Esophagus (tissue), 2 donors: Measurements from ENCODE around the gene GBE1. TPM values are rescaled to one million over a fixed set of nuclear protein-coding genes. Genes with fewer than 3 reads are reported as not detected.
"Not testable (repeated sequence)": the region's sequence is repeated elsewhere in the genome, so short reads cannot be mapped to it uniquely, and the experiment has no call there.

Source experiments
- H3K27ac ChIP-seq, 2 donors: one replicate each; pipeline ENCODE4 v1.5.1; 2013; ENCODE audit warnings: low read depth in 2 of 2, mild to moderate bottlenecking in 2 of 2, inconsistent platforms in 1 of 2, low read length in 1 of 2, moderate library complexity in 1 of 2
- H3K27me3 ChIP-seq, 2 donors: one replicate each; pipeline ENCODE4 v1.6.1; 2013; ENCODE audit warnings: low read length in 2 of 2, control low read depth in 1 of 2, mild to moderate bottlenecking in 1 of 2; ENCODE audit not compliant: insufficient read depth in 2 of 2, control insufficient read depth in 1 of 2
- H3K36me3 ChIP-seq, 2 donors: one replicate each; pipeline ENCODE4 v1.6.1; 2013; ENCODE audit warnings: low read length in 1 of 2; ENCODE audit not compliant: control insufficient read depth in 2 of 2, insufficient read depth in 2 of 2
- H3K4me1 ChIP-seq, 2 donors: one replicate each; pipeline ENCODE4 v1.6.1; 2013; ENCODE audit warnings: low read length in 1 of 2; ENCODE audit not compliant: control insufficient read depth in 2 of 2, insufficient read depth in 2 of 2
- H3K4me3 ChIP-seq, 2 donors: one replicate each; pipeline ENCODE4 v1.5.1; 2013; ENCODE audit warnings: low read length in 2 of 2, mild to moderate bottlenecking in 2 of 2, low read depth in 1 of 2, moderate library complexity in 1 of 2
- H3K9me3 ChIP-seq, 2 donors: one replicate each; pipeline ENCODE4 v1.6.1; 2013; ENCODE audit warnings: mild to moderate bottlenecking in 2 of 2, low read depth in 1 of 2, low read length in 1 of 2, moderate library complexity in 1 of 2; ENCODE audit not compliant: control insufficient read depth in 2 of 2, insufficient read depth in 1 of 2
- WGBS, 2 donors: extraction: QIAGEN DNeasy Blood & Tissue Kit; methylation state at CpG; one replicate each; pipeline ENCODE4 v1.1.7; 2013; 5-methylcytosine and 5-hydroxymethylcytosine counted together
- polyA plus RNA-seq, 2 donors: library from polyadenylated mRNA; stranded (reverse); fragments of 200-250 nt; gene quantifications; one replicate each; pipeline ENCODE4 v1.2.3, GENCODE V29; 2013
- donor health status: healthy with polysubstance abuse.
- donor health status: Bipolar disorder and iron deficiency.

The GBE1 gene
- polyA plus RNA-seq, 2 donors: 7.1 to 16.9 TPM

- WGBS, 2 donors: 91 to 95% methylated on average over 4 of the region's 4 CpGs
Measured at GRCh38 chr3:81758771-81759170, 2.7 kb downstream of the GBE1 start.

GRCh38 chr3:81758275-81758674 is 3.2 kb downstream of the GBE1 start:
- Histone ChIP-seq H3K27me3 (no peaks in the 10 kb centered on the region), H3K9me3 (no peaks in the 10 kb centered on the region), H3K4me1 (no peaks in the 10 kb centered on the region), H3K36me3 (no peaks in the 10 kb centered on the region), H3K27ac (peak overlapping the region in 1 of 2 donors; percentile 30), H3K4me3 (no peak overlapping the region)
- WGBS, 2 donors: 34 to 50% methylated on average over 1 of the region's 1 CpG

More at GRCh38 chr3:81758771-81759170, 2.7 kb downstream of the GBE1 start:
- not testable (repeated sequence) for H3K36me3 ChIP-seq, H3K9me3 ChIP-seq, H3K4me3 ChIP-seq, H3K27me3 ChIP-seq, H3K4me1 ChIP-seq
- peak overlapping the region in 1 of 2 donors; percentile 40 for H3K27ac ChIP-seq

GRCh38 chr3:81753416-81754027 is 7.9 kb downstream of the GBE1 start:
- Histone ChIP-seq H3K27me3 (no peaks in the 10 kb centered on the region), H3K36me3 (no peaks in the 10 kb centered on the region), H3K27ac (no peak overlapping the region), H3K4me1 (no peaks in the 10 kb centered on the region), H3K9me3 (no peaks in the 10 kb centered on the region), H3K4me3 (no peak overlapping the region)
- WGBS, 2 donors: 58 to 67% methylated on average over 2 of the region's 2 CpGs

GRCh38 chr3:81752604-81753003 is 8.8 kb downstream of the GBE1 start:
- no peak overlapping the region for H3K4me3 ChIP-seq
- H3K27me3 ChIP-seq: no peaks in the 10 kb centered on the region
- no peaks in the 10 kb centered on the region for H3K36me3 ChIP-seq
- no peak overlapping the region for H3K27ac ChIP-seq
- H3K9me3 ChIP-seq: no peaks in the 10 kb centered on the region
- H3K4me1 ChIP-seq: no peaks in the 10 kb centered on the region

- Histone ChIP-seq H3K36me3 (no peaks in the 10 kb centered on the region), H3K27me3 (no peaks in the 10 kb centered on the region), H3K27ac (no peak overlapping the region), H3K4me3 (no peak overlapping the region), H3K9me3 (no peaks in the 10 kb centered on the region), H3K4me1 (no peaks in the 10 kb centered on the region)
- 93 to 96% methylated on average over 2 of the region's 2 CpGs for WGBS, 2 donors
Measured at GRCh38 chr3:81749265-81749664, 12.2 kb downstream of the GBE1 start.

DNA sequence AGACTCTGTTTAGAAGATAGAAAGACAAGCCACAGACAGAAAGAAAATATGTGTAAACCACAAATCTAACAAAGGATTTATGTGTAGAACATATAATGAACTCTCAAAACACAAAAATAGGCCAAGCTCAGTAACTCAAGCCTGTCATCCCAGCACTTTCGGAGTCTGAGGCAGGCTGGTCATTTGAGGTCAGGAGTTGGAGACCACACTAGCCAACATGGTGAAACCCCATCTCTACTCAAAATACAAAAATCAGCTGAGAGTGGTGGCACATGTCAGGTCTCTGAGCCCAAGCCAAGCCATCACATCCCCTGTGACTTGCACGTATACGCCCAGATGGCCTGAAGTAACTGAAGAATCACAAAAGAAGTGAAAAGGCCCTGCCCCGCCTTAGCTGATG is 14.2 kb downstream of the GBE1 start:
- WGBS, 2 donors: 83 to 91% methylated on average over 4 of the region's 4 CpGs
- H3K4me3 ChIP-seq, H3K9me3 ChIP-seq, H3K36me3 ChIP-seq, H3K4me1 ChIP-seq, H3K27ac ChIP-seq, H3K27me3 ChIP-seq: not testable (repeated sequence)

DNA sequence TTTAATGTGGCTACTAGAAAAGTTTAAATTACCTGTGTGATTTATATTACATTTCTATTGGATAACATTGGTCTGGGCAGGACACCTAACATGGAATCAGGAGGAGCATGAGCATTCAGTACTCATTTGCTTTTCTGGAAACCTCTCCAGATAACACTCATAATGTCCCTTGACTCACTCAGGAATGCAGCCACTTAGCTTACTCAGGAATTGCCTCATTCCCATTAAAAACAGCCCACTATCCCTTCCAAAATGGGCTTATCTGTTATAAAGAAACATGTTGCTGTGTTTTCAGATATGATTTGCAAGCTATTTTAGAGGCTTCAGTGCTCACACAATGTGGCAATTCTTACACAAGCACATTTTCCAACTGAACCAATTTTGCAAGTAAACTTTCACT is 17.1 kb downstream of the GBE1 start:
- H3K4me3 ChIP-seq: no peak overlapping the region
- H3K36me3 ChIP-seq: no peaks in the 10 kb centered on the region
- H3K4me1 ChIP-seq: no peaks in the 10 kb centered on the region
- H3K27ac ChIP-seq: no peak overlapping the region
- no peaks in the 10 kb centered on the region for H3K27me3 ChIP-seq
- no peaks in the 10 kb centered on the region for H3K9me3 ChIP-seq

DNA sequence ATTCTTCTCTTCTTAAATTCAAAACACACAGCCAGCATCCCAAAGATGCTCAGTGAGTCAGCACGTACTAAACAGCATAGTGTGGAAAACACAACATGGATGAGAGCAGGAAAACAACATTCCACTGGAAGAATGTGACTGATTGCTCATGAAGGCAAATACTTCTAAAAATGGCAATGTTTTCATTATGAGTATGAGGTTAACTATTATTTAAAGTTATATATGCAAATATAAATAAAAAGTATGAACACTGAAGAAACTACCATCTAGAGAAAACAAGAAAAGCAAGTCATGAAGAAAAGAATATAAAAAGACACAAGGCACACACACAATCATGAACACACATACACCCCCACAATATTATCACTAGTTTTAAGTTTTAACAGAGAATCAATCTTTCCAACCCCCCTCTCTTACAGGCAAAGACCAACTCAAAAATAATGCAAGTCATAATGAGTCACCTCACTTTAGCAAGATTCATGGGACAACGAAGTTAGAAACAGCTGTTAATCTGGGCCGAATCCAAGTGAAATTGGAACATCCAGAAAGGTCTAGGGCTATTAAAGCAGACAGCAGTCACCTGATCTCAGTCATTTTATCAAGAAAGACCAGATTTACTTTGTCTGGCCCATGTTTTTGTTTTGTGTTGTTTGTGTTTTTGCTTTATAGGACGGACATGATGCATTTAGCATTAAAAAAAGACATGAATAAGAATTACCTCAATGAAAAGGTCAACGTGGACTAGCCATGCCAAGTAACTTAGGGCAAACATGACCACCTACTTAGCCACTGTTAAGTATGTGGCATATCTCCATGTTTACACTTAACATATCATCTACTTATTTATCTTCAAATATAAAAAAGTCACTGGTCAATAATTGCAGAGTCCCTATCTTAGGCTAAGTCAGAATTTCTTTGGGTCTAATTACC is 18.1 kb downstream of the GBE1 start:
- Histone ChIP-seq H3K27me3 (no peaks in the 10 kb centered on the region), H3K4me1 (no peaks in the 10 kb centered on the region), H3K4me3 (no peak overlapping the region), H3K9me3 (no peaks in the 10 kb centered on the region), H3K27ac (no peak overlapping the region), H3K36me3 (no peaks in the 10 kb centered on the region)
- 58% methylated on average over 5 of the region's 5 CpGs for WGBS, 2 donors

GRCh38 chr3:81742581-81742980 is 18.9 kb downstream of the GBE1 start:
- no peaks in the 10 kb centered on the region for H3K4me1 ChIP-seq
- 48 to 66% methylated on average over 6 of the region's 6 CpGs for WGBS, 2 donors
- H3K36me3 ChIP-seq: no peaks in the 10 kb centered on the region
- H3K27ac ChIP-seq: no peak overlapping the region
- no peaks in the 10 kb centered on the region for H3K27me3 ChIP-seq
- no peaks in the 10 kb centered on the region for H3K9me3 ChIP-seq
- no peak overlapping the region for H3K4me3 ChIP-seq

DNA sequence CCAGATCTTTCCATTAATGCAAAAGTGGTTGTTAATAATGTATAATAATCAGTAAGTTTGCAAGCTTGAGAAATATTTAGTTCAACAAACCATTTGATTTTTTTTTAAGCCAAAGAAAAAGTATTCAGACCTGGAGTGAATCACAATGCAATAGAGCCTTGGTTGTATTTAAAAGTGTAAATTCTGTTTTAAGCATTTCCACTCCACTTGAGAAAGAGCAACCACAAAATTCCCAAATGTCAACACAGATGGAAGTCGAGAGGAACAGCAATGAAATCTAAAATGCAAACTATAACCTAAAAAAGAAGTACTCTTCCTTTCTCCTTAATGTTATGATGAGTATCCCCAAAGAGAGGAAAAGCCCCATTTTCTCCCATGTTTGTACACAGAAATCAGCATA is 20.2 kb downstream of the GBE1 start:
- H3K9me3 ChIP-seq: no peaks in the 10 kb centered on the region
- no peaks in the 10 kb centered on the region for H3K27me3 ChIP-seq
- H3K36me3 ChIP-seq: no peaks in the 10 kb centered on the region
- no peak overlapping the region for H3K27ac ChIP-seq
- H3K4me1 ChIP-seq: no peaks in the 10 kb centered on the region
- 65 to 74% methylated on average over 1 of the region's 1 CpG for WGBS, 2 donors
- H3K4me3 ChIP-seq: no peak overlapping the region
